Astrocyte (in vitro differentiated cells and primary cell): ENCODE results near the gene SSX2IP. TPM values are rescaled to one million over a fixed set of nuclear protein-coding genes. Genes with fewer than 3 reads are reported as not detected.

Source experiments
- DNase-seq: peaks from one replicate; pipeline ENCODE4 v3.0.0-alpha.2; 2010; ENCODE audit warnings: low read depth
- FAIRE-seq: peaks from 2 replicates; lab custom pipeline; 2011; peaks lifted over from hg19 to GRCh38; lab: Jason Lieb, UNC
- H2AFZ ChIP-seq: 2 replicates; pipeline ENCODE4 v1.6.0; 2012; ENCODE audit warnings: low read depth, low read length, inconsistent platforms
- H3K27ac ChIP-seq: 2 replicates; pipeline ENCODE4 v1.5.1; 2011; ENCODE audit warnings: low read depth, low read length, inconsistent platforms
- H3K27me3 ChIP-seq: 2 replicates; pipeline ENCODE4 v1.6.0; 2011; ENCODE audit warnings: low read length, inconsistent platforms; ENCODE audit not compliant: insufficient read depth
- H3K36me3 ChIP-seq: 2 replicates; pipeline ENCODE4 v1.5.1; 2011; ENCODE audit warnings: low read length, inconsistent platforms; ENCODE audit not compliant: insufficient read depth
- H3K4me1 ChIP-seq: 2 replicates; pipeline ENCODE4 v1.5.1; 2011; ENCODE audit warnings: low read length, inconsistent platforms; ENCODE audit not compliant: insufficient read depth
- H3K4me2 ChIP-seq: 2 replicates; pipeline ENCODE4 v1.6.0; 2012; ENCODE audit warnings: low read length, inconsistent platforms
- H3K4me3 ChIP-seq: 2 replicates; pipeline ENCODE4 v1.5.1; 2011; ENCODE audit warnings: low read depth, mild to moderate bottlenecking, low read length, inconsistent platforms; ENCODE audit not compliant: insufficient read depth
- H3K79me2 ChIP-seq: 2 replicates; pipeline ENCODE4 v1.6.0; 2012; ENCODE audit warnings: mild to moderate bottlenecking, low read length, inconsistent platforms; ENCODE audit not compliant: insufficient read depth
- H3K9ac ChIP-seq: 2 replicates; pipeline ENCODE4 v1.6.0; 2012; ENCODE audit warnings: mild to moderate bottlenecking, low read length, inconsistent platforms
- H3K9me3 ChIP-seq: 2 replicates; pipeline ENCODE4 v1.5.1; 2012; ENCODE audit warnings: low read depth, mild to moderate bottlenecking, low read length, inconsistent platforms; ENCODE audit not compliant: insufficient read depth
- H4K20me1 ChIP-seq: 2 replicates; pipeline ENCODE4 v1.6.0; 2012; ENCODE audit warnings: low read length, inconsistent platforms; ENCODE audit not compliant: insufficient read depth
- H3K27ac Mint-ChIP-seq: one replicate; pipeline ENCODE4 v1.8.0; 2021; ENCODE audit warnings: mild to moderate bottlenecking, mixed read lengths; ENCODE audit not compliant: unreplicated experiment
- H3K27me3 Mint-ChIP-seq: one replicate; pipeline ENCODE4 v1.8.0; 2021; ENCODE audit warnings: low read depth, mixed read lengths; ENCODE audit not compliant: unreplicated experiment
- H3K36me3 Mint-ChIP-seq: one replicate; pipeline ENCODE4 v1.8.0; 2021; ENCODE audit warnings: low read depth, mixed read lengths; ENCODE audit not compliant: unreplicated experiment
- H3K4me1 Mint-ChIP-seq: one replicate; pipeline ENCODE4 v1.8.0; 2021; ENCODE audit warnings: low read depth, mixed read lengths; ENCODE audit not compliant: unreplicated experiment
- H3K4me3 Mint-ChIP-seq: one replicate; pipeline ENCODE4 v1.8.0; 2021; ENCODE audit warnings: mild to moderate bottlenecking, moderate library complexity, mixed read lengths; ENCODE audit not compliant: unreplicated experiment
- H3K9me3 Mint-ChIP-seq: one replicate; pipeline ENCODE4 v1.8.0; 2021; ENCODE audit warnings: mild to moderate bottlenecking, mixed read lengths; ENCODE audit not compliant: unreplicated experiment
- CTCF ChIP-seq: IDR thresholded peaks from 2 replicates; pipeline ENCODE4 v1.5.1; 2011; ENCODE audit warnings: low read depth, mild to moderate bottlenecking, inconsistent platforms, low read length, moderate library complexity; ENCODE audit not compliant: insufficient read depth
- EZH2 ChIP-seq: IDR thresholded peaks from 2 replicates; pipeline ENCODE4 v1.6.1; 2012; ENCODE audit warnings: mild to moderate bottlenecking, low read length, inconsistent platforms; ENCODE audit not compliant: insufficient read depth
- total RNA-seq: library from RNA; stranded (reverse); gene quantifications from 2 replicates; pipeline ENCODE4 v1.2.1, GENCODE V29; 2021

Gene SSX2IP
- total RNA-seq, 1 donor from 2014 or later, result 13.4 TPM

DNA sequence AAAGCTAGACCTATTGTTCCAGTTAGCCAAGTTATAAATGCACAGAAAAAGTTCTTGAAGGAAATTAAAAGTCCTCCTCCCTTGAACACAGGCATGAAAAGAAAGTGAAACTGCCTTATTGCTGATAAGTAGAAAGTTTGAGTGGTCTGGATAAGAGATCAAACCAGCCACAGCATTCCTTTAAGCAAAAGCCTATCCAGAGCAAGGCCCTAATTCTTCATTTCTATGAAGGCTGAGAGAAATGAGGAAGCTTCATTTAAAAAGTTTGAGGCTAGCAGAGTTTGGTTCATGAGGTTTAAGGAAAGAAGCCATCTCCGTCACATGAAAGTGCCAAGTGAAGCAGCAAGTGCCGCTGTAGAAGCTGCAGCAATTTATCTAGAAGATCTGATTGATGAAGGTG lies 2.7 kb upstream of the SSX2IP start:
- no peak overlapping the region for H2AFZ ChIP-seq
- H3K27ac Mint-ChIP-seq, result peak overlapping the region; percentile 70

DNA sequence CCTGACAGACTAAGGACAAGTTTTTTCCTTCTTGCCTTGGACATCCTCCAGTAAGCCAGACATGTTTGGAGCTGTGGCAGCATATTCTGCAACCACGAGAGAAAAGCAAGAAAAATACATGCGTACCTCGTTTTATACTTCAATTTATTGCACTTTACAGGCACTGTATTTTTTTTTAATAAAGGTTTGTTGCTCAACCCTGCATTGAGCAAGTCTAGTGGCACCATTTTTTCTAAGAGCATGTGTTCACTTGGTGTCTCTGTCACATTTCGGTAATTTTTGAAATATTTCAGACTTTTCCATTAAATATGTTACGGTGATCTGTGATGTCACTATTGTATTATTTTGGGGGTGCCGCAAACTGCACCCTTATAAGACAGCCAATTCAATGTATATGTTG lies 2.1 kb upstream of the SSX2IP start:
- H3K4me2 ChIP-seq, result no peak overlapping the region
- TF ChIP-seq EZH2 (no peak), CTCF (no peak)
- no peaks in the 10 kb centered on the region for H3K27me3 ChIP-seq
- no peak overlapping the region for H3K27ac ChIP-seq
- Mint-ChIP-seq H3K9me3 (no peaks in the 10 kb centered on the region), H3K36me3 (no peaks in the 10 kb centered on the region), H3K4me1 (peaks cover 16% of the 10 kb centered on the region), H3K27ac (no peak overlapping the region), H3K4me3 (no peak overlapping the region), H3K27me3 (no peaks in the 10 kb centered on the region)
- no peak for DNase-seq
- H3K36me3 ChIP-seq, result no peaks in the 10 kb centered on the region
- H3K9ac ChIP-seq, result no peak overlapping the region
- peaks cover 12% of the 10 kb centered on the region for H3K79me2 ChIP-seq
- H3K9me3 ChIP-seq, result no peaks in the 10 kb centered on the region
- H4K20me1 ChIP-seq, result no peaks in the 10 kb centered on the region
- no peak for FAIRE-seq
- peaks cover 15% of the 10 kb centered on the region for H3K4me1 ChIP-seq
- no peak overlapping the region for H3K4me3 ChIP-seq
- no peak overlapping the region for H2AFZ ChIP-seq

More for the DNA sequence above, 2.7 kb upstream of the SSX2IP start:
- Histone ChIP-seq H3K27me3 (no peaks in the 10 kb centered on the region), H3K9ac (no peak overlapping the region), H4K20me1 (no peaks in the 10 kb centered on the region), H3K4me1 (peaks cover 20% of the 10 kb centered on the region), H3K4me2 (no peak overlapping the region), H3K36me3 (no peaks in the 10 kb centered on the region), H3K9me3 (no peaks in the 10 kb centered on the region), H3K27ac (no peak overlapping the region), H3K79me2 (peaks cover 9% of the 10 kb centered on the region), H3K4me3 (no peak overlapping the region)
- TF ChIP-seq EZH2 (no peak), CTCF (no peak)
- Mint-ChIP-seq H3K27me3 (no peaks in the 10 kb centered on the region), H3K9me3 (no peaks in the 10 kb centered on the region), H3K4me1 (peaks cover 21% of the 10 kb centered on the region), H3K4me3 (no peak overlapping the region), H3K36me3 (no peaks in the 10 kb centered on the region)
- FAIRE-seq, result no peak
- DNase-seq, result peak; percentile 56

DNA sequence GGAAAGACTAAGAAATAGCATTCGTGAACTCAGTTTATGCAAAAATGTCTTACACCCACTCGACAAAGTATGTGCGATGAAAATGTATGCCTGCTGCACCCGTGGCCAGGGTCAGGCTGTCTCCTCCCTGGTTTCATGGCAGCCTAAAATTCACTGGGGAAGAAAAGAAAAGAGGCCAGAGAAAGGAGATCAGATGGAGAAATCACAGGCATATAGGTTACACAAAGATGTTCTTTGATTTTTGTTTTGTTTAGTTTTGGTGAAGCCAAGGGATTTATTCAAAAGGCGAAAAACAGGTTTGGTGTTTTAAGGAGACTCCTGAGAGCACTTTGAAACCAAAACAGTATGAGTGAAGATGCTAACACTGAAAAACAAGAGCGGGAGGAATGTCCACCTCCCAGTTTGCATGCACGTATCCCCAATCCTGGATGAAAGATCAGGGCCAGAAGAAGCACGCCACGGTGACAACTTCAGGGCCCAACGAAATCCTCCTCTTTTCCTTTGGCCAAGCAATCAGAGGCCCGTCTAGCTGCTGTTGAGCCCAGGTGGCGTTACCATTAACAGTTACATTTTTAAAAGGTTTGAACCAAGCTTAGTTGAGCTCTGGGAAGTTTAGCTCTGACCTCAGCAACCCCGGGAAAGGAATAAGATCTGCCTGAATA lies 992 bp upstream of the SSX2IP start:
- H3K27ac Mint-ChIP-seq, result peak overlapping the region; percentile 17
- Histone ChIP-seq H2AFZ (peak overlapping the region; percentile 87), H3K36me3 (no peaks in the 10 kb centered on the region), H3K27me3 (no peaks in the 10 kb centered on the region), H3K79me2 (peaks cover 22% of the 10 kb centered on the region), H3K9ac (peak overlapping the region; percentile 79), H3K4me2 (peak overlapping the region; percentile 98), H3K4me1 (peaks cover 15% of the 10 kb centered on the region), H4K20me1 (peaks cover 5% of the 10 kb centered on the region), H3K4me3 (peak overlapping the region; percentile 87), H3K27ac (peak overlapping the region; percentile 37), H3K9me3 (no peaks in the 10 kb centered on the region)
- peak; percentile 10 for DNase-seq
- no peaks in the 10 kb centered on the region for H3K9me3 Mint-ChIP-seq
- H3K4me1 Mint-ChIP-seq, result peaks cover 17% of the 10 kb centered on the region
- peak overlapping the region; percentile 87 for H3K4me3 Mint-ChIP-seq
- no peaks in the 10 kb centered on the region for H3K36me3 Mint-ChIP-seq
- TF ChIP-seq CTCF (no peak), EZH2 (no peak)
- no peak for FAIRE-seq
- H3K27me3 Mint-ChIP-seq, result no peaks in the 10 kb centered on the region
